Umbilical cord (tissue), 2 donors: ENCODE measurements around the gene WAPL. TPM values are rescaled to one million over a fixed set of nuclear protein-coding genes. Genes with fewer than 3 reads are reported as not detected.
"Not testable (repeated sequence)": the region's sequence is repeated elsewhere in the genome, so short reads cannot be mapped to it uniquely, and the experiment has no call there.

ENCODE experiments used
- DNase-seq: peaks from one replicate; pipeline ENCODE4 v3.0.0-alpha.2; 2015; ENCODE audit warnings: low spot score
- total RNA-seq: library from RNA; depleted of rRNA; stranded (reverse); fragments of >200 nt; gene quantifications from one replicate; pipeline ENCODE4 v1.2.3, GENCODE V29; 2014; ENCODE audit warnings: low replicate concordance; ENCODE audit not compliant: insufficient read depth

The WAPL gene
- total RNA-seq, 1 donor from 2014 or later = 36.4 TPM

DNA sequence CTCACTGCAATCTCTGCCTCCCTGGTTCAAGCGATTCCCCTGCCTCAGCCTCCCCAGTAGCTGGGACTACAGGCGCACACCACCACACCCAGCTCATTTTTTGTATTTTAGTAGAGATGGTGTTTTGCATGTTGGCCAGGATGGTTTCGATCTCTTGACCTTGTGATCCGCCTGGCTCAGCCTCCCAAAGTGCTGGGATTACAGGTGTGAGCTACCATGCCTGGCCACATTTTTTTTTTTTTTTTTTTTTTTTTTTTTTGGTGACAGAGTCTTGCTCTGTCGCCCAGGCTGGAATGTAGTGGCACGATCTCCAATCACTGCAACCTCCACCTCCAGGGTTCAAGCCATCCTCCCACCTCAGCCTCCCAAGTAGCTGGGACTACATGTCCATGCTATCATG lies 4.1 kb upstream of the WAPL start:
- not testable (repeated sequence) for DNase-seq

DNA sequence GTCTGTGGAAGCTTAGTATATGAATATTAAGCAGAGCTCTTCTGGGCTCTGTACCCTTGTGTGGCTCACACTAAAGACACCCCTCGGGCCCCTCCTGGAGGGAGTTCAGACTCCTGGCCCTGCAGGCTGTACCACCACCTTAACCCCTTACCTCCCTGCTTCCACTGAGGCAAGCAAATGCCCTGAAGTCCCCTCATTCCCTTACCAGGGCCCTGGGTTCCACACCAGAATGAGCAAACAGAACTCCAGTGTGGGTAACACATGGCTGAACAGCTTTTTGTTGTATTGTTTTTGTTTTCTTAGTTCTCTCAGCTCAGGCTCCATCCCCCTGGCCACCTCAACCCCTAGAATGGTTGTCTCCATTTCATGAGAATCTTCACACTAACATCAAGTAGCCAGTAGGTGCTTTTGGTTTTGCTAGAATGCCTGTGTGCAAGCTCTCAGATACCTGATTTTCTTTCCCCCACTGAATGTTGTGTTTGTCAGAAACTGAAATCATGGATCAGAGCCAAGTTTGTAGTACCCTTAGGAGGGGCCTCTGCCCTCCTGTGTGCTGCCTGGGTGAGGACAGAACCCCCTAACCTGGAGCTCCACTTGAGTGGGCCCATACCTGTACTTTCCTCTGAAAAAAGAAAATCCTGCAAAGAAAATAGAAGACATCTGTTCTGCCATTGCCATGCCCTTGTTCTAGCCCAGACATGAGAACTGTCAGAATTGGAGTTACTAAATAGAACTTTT lies 2.8 kb upstream of the WAPL start:
- DNase-seq = no peak

DNA sequence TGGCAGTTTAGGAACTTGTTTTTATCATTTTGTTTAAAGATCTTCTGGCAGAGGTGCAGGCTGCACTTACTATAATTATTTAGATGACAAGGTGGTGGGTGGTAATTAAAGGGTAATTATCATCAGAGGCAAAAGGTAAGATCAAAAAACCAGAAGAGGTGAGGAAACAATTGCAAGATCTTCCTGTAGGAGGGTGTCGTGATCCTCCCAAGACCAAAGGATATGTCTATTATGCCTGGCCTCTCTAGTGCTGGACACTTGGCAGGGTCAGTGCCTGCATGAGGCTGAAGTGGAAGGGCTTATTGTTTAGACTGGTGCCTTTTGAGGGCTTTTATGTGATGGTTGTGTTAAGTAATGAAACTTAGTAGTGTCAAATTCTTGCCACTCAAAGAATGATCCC lies 1.8 kb upstream of the WAPL start:
- no peak for DNase-seq

DNA sequence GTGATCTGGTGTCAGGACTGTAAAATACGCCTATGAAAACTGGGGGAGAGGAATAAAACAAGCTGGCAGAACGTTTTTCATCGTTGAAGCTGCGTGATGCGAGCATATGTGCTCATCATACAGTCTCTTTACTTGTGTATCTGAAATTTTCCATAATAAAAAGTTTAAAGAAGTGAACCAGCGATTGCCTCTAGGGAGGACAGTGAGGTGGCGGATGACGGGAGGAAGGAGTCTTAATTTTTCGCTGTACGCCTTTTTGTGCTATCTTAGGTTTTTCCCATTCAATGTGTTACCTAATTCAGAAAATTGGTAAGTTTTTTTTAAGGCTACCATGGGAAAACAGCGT lies 891 bp upstream of the WAPL start:
- no peak for DNase-seq

DNA sequence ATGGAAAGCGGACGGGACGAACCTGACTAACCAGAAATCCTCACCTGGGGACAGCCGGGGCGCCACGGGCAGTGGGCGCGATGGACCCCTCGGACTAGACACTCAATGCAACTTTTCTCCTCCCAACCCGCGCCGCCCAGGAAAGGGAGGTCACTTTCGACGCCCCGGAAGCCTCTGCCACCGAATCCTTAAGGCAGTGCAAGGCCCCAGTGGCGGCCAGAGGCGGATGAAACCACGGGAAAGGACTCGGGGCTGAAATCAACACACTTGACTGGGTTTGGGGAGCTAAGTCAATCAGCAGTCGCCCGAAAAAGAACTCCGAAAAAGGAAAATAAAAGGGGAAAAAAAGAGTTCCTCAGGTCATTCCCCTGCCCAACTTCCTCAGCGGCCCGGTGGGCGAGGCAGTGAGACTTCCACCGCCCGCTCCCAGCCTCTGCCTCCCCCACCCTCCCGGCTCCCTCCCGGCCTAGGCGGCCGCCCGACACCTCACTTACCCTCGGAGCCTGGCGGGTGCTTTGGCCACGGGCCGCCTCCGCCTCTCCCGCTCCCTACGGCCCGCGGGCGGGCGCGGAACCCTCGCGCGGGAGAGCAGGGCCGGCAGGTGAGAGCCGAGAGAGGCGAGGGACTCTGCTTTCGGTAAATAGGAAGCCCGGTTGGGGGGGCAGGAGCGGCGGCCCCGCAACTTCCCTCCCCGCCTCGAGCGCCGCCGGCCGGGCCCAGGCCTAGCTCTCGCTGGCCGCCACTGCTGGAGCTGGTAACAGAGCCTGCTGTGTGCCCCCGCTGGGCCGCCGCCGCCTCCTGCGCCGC lies 518 bp downstream of the WAPL start:
- DNase-seq = peak; percentile 75

DNA sequence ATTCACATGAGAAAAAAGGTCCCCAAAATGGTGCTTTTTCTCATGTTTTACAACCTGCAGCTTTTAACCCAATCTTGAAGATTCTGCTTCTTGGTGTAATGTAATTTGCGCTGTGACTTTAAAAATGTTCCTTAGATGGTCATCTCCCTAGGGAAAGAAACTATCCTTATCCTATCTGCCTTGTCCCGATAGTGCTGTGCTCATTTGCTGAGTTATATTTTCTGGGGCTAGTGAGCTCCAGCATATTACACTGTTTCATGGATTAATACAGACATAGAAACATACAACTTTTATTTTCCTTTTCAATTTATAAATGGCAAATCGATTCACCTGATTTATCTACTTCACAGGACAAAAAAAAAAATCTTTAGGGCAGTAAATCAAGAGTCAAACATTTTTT lies 2.8 kb downstream of the WAPL start:
- no peak for DNase-seq

DNA sequence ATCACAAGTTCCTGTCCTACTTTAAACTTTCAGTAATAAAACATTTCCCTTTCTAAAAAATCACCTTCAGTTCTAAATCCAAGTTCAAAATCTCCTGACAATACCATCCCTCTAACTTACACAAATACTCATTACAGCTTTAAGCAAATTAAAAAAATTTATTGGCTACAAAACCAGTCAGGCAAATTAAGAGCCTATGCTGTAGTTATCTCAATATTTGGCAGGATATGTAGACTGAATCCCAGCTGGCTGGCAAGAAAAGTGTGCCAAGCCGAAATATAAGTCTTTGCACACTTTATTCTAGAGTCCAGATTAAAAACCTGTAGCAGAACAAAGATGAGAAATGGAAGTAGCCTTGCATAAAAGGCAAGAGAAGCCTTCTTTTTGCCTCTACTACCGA lies 9.5 kb downstream of the WAPL start:
- DNase-seq = no peak

DNA sequence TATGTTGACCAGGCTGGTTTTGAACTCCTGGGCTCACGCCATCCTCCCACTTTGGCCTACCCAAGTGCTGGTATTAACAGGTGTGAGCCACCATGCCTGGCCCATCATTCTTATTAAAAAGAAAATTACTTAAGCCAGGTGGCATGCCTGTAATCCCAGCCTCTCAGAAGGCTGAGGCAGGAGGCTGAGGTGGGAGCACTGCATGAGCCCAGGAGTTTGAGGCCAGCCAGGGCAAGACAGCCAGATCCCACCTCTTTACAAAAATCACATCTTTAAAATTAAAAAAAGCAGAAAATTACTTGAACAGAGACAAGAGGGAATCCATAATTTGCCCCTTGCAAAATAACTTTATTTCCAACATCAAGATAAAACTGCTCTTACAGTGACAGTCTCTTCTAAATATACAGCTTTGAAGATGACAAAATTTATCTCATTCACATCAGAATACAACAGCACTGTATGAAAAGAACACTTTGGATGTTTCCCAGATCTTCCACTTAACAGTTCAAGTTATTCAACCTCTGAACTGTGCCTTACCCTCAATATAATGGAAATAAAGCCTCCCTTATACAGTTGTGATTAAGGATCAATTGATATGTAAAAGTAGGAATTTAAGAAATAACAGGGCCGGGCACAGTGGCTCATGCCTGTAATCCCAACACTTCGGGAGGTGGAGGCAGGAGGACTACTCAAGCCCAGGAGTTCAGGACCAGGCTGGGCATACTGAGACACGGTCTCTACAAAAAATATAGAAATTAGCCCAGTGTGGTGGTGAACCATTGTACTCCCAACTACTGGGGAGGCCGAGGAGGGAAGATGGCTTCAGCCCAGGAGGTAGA lies 10.3 kb downstream of the WAPL start:
- no peak for DNase-seq

DNA sequence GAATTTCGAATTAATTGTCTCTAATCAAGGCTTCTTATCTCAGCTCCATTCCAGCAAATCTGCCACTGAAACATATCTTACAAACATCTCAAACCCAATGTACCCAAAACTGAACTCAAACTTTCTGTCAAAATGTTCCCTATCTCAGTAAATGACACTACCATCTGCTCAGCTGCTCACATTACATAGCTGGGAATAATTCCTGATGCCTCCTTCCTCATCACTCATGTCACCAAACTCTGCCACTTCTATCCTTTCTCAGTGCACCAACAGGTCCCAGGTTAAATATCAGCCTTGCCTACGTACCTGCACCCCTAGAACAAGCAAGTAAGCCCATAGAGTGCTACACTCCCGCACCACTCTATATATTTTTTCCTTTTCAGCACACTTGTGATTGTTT lies 12.4 kb downstream of the WAPL start:
- DNase-seq = no peak

DNA sequence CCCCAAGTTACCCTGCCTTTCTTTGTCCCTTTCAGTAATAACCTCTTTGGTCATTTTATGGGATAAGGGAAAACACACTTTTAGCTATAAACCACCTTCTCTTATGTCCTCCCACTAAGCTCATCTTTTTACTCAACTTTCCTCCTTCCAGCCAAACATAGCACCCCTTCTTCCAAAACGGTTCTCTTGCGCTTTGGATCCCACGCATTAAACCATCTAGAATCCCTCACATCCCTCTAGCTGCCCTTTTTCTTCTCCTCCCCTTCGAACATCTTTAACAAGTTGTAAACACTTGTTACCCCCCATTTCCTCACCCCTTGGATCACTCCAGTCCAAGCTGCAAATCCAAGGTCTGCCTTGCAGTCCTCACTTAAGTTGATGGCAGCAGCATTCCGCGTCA lies 13.4 kb downstream of the WAPL start:
- DNase-seq = no peak

DNA sequence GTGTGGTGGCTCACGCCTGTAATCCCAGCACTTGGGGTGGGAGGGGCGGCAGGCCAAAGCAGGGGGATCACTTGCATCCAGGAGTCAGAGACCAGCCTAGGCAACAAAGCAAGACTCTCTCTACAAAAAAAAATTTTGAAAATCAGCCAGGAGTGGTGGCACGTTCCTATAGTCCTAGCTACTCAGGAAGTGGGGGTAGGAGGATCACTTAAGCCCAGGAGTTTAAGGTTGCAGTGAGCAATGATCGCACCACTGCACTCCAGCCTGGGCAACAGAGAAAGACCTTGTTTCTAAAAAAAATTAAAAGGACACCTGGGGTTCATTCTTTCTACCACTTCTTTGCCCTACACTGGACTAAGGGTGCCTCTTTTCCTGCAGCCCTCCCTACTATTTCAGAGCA lies 15.1 kb downstream of the WAPL start:
- no peak for DNase-seq

DNA sequence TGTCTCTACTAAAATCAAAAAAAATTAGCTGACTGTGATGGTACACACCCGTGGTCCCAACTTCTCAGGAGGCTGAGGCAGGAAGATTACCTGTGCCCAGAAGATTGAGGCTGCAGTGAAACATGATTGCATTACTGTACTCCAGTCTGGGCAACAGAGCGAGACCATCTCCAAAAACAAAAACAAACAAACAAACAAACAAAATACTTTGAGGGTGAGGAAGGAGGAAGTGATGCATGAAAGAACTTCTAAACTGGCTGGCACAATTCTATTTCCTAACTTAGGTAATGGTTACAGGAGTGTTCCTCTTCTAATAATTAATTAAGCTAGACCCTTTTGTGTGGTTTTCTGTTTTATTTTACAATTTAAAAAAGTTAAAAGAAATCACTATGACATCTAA lies 15.5 kb downstream of the WAPL start:
- no peak for DNase-seq

DNA sequence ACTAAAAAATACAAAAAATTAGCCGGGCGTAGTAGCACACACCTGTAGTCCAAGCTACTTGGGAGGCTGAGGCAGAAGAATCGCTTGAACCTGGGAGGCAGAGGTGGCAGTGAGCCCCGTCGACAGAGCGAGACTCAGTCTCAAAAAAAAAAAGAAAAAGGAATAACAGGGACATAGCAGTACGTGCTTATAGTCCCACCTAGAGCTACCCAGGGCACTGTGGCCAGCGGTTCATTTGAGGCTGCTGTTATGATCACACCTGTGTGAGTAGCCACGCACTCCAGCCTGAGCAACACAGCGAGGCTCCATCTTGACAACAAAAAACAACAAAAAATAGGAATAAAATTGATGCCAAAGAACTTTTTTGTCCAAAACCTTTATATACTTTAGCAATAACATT lies 17.1 kb downstream of the WAPL start:
- no peak for DNase-seq

DNA sequence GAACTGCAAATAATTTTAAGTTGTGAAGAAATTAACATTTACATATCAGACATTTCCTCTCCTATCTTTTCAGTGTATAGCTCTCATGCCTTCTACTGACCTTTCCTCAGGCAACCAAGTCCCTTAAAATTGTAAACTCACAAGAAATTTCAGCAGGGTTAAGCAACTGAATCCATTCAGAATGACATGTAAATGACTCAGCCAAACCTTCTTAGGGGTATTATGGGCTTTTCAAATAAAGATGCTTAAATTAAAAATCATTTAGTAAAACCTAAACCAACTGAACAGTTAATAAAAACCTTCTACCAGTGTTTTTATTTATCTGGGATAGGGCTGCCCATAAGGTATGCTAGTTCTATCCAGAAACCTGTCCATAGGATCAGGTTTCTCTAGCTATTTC lies 20.7 kb downstream of the WAPL start:
- no peak for DNase-seq

DNA sequence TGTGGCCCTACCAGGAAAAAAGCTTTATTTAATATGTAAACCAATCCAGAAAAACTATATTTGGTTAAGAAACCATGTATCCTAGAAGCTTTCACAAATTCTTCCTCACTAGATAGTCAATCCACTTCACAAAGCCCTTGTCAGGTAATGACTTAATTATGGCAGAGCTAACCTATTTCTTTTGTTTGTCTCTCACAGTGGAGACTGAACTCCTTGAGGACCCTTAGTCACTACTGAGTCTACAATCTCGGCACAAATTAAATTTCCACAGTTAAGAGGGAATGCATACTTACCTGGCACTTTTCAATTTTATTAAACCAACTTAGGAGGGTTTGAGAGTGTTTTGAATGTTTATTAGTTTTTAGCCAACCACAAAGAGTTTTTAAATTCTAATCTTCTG lies 23.0 kb downstream of the WAPL start:
- DNase-seq = no peak

DNA sequence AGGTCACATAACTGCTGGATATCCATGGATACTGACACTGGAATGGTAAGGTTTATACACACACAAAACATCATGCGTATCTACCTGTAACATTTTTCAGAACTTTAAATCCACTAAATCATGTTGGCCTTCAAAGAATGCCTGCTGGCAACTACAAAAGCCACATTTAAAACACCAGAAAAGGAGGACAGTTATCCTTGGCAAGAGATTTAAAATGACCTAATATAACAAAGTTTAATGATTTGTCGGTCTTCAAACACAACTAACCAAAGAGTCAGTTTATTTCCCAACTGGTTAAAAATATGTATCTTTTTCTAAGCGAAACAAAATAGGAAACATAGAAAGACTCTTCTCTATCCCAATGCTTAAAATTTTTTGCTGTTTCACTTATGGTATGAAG lies 24.0 kb downstream of the WAPL start:
- DNase-seq = no peak

DNA sequence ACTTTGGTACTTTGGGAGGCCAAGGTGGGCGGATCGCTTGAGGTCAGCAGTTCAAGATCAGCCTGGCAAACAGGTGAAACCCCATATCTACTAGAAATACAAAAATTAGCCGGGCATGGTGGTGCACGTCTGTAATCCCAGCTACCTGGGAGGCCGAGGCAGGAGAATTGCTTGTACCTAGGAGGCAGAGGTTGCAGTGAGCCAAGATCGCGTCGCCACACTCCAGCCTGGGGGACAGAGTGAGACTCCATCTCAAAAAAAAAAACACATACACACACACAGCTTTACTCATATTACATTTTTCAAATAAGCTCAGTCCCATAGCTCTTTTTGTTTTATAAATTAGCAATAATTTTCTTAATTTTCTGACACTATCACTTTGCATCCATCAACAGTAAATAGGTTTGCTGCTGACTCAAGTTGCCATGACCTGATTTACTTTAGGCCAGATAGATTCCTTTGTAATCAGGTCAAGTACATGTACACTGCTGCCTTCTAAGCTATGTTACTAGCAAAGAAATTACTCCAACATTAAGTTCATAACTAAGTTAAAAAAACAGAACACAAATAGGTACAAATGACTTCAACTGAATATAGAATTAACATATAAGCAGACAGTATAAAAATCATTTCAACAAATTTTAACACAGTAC lies 31.5 kb downstream of the WAPL start:
- no peak for DNase-seq

DNA sequence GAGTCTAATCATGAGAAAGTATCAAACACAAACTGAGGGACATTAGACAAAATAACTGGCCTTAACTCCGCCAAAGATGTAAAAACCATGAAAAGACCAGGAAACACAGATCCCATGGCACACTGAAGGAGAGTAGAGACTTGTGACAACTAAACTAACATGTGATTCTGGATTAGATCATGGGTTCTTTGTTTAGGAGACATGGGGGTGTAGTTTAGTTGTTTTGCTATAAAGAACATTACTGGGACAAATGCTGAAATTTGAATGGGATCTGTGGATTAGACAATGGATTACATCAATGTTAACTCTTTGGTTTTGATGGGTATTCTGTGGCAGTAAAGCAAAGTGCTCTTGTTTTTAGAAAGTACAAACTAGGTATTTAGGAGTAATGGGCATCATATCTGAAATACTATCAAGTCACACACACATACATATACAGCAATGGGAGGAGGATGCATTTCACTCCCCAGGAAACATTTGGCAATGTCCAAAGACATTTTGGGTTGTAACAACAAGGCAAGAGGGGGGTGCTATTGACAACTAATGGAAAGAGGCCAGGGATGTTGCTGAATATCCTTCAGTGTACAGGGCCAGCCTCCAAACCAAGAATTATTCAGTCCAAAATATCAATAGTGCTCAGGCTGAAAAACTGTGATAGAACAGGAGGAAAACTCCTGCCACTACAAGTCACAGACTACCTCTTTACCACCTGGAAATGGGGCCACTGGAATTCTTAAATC lies 32.4 kb downstream of the WAPL start:
- DNase-seq = no peak

DNA sequence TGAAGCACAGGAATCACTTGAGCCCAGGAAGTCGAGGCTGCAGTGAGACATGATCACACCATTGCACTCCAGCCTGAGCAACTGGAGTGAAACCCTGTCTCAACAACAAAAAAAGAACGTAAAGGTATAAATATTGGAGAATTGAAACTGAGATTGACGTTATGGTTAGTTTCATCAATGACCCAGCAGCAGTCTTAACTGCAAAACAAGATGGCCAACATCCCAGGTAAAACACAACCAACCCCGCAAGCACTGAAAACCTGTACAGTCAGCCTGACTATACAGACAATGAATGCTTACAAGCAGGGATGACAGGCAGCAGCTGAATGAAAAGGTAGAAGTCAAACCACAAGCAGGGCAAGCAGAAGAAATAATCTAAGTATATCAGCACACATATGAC lies 34.7 kb downstream of the WAPL start:
- DNase-seq = no peak

DNA sequence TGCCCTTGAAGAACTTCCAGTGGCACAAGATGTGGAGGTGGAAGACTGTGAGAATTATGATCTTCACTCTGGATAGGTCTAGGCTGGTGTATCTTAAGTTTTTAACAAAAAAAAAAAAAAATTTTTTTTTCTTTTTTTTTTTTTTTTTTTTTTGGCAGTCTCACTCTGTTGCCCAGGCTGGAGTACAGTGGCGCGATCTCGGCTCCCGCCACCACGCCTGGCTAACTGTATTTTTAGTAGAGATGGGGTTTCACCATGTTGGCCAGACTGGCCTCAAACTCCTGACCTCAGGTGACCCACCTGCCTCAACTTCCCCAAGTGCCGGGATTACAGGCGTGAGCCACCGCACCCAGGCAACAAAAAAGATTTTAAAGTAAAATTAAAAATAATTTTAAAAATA lies 37.9 kb downstream of the WAPL start:
- DNase-seq = no peak

DNA sequence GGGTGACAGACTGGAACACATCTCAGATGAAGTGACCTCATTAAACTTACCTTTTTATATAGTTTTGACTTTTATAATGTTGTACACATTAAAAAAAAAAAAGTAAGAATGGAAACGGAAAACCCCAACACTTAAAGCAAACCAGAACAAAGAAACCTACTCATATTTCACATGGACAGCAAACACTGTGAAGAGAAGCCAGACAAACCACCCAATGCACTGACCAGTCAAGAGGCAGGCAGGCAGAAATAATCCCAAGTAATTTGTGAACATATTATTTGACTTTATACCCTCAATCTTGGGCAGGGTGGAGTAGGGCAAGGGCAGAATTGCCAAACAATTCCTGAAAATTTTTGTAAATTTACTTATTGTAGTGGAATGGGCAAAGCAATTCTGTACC lies 39.8 kb downstream of the WAPL start:
- DNase-seq = no peak
